ENCODE results near the gene UBTD2.
"Not testable (repeated sequence)": the region's sequence is repeated elsewhere in the genome, so short reads cannot be mapped to it uniquely, and the experiment has no call there.

DNA sequence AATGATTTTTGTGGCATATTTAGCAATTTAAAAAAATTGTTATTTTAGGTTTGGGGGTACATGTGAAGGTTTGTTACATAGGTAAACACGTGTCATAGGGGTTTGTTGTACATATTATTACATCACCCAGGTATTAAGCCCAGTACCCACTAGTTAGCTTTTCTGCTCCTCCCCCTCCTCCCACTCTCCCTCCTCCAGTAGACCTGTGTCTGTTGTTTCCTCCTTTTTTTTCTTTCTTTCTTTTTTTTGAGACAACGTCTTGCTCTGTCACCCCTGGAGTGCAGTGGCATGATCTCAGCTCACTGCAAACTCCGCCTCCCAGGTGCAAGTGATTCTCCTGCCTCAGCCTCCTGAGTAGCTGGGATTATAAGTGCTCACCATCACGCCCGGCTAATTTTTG lies 8.3 kb upstream of the UBTD2 start:
- TF ChIP-seq CTCF (IDR thresholded peaks at IDR 0.05; ENCODE audit: low read depth, low read length); EZH2phosphoT487 (IDR thresholded peaks at IDR 0.05; ENCODE audit: low read depth): not testable (repeated sequence)
